Osteoblast (primary cell): ENCODE measurements around the gene TBC1D4. TPM values are rescaled to one million over a fixed set of nuclear protein-coding genes. Genes with fewer than 3 reads are reported as not detected.
A peak's percentile ranks its signal among the peaks of the same experiment; 100 is the strongest.

Experiments used
- DNase-seq: peaks from one replicate; pipeline ENCODE4 v3.0.0; 2011; ENCODE audit warnings: low spot score, mixed read lengths; ENCODE audit not compliant: insufficient read length; ENCODE audit errors: missing footprints
- H2AFZ ChIP-seq: 2 replicates; pipeline ENCODE4 v1.6.0; 2011; ENCODE audit warnings: mild to moderate bottlenecking, low read length
- H3K27ac ChIP-seq: 2 replicates; pipeline ENCODE4 v1.5.1; 2011; ENCODE audit warnings: mild to moderate bottlenecking, low read depth, low read length, moderate library complexity
- H3K27me3 ChIP-seq: 2 replicates; pipeline ENCODE4 v1.6.0; 2012; ENCODE audit warnings: mild to moderate bottlenecking, control low read depth, inconsistent platforms, low read length, moderate library complexity; ENCODE audit not compliant: insufficient read depth
- H3K36me3 ChIP-seq: 2 replicates; pipeline ENCODE4 v1.5.1; 2011; ENCODE audit warnings: mild to moderate bottlenecking, low read length, control low read depth, moderate library complexity; ENCODE audit not compliant: insufficient read depth
- H3K4me1 ChIP-seq: 2 replicates; pipeline ENCODE4 v1.5.1; 2011; ENCODE audit warnings: mild to moderate bottlenecking, low read length, control low read depth, moderate library complexity; ENCODE audit not compliant: insufficient read depth
- H3K4me2 ChIP-seq: 2 replicates; pipeline ENCODE4 v1.6.0; 2011; ENCODE audit warnings: mild to moderate bottlenecking, low read length; ENCODE audit not compliant: insufficient read depth
- H3K4me3 ChIP-seq: fragments of 200-600 bp; sonication (generic); 3 replicates; pipeline ENCODE4 v1.5.1; 2012; ENCODE audit warnings: mild to moderate bottlenecking, low read length, inconsistent platforms; ENCODE audit not compliant: insufficient read depth
- H3K79me2 ChIP-seq: 2 replicates; pipeline ENCODE4 v1.6.0; 2012; ENCODE audit warnings: mild to moderate bottlenecking, low read length, control low read depth, inconsistent platforms; ENCODE audit not compliant: insufficient read depth
- H3K9me3 ChIP-seq: 2 replicates; pipeline ENCODE4 v1.5.1; 2011; ENCODE audit warnings: low read depth, low read length, control low read depth
- H4K20me1 ChIP-seq: 2 replicates; pipeline ENCODE4 v1.6.0; 2012; ENCODE audit warnings: mild to moderate bottlenecking, low read length, control low read depth; ENCODE audit not compliant: insufficient read depth
- CTCF ChIP-seq: IDR thresholded peaks from 2 replicates; pipeline ENCODE4 v1.5.1; 2011; ENCODE audit warnings: mild to moderate bottlenecking, low read depth, low read length, moderate library complexity; ENCODE audit errors: extremely low read depth
- total RNA-seq: library from RNA; depleted of rRNA; stranded (reverse); fragments of >200 nt; gene quantifications from 2 replicates; pipeline ENCODE4 v1.2.3, GENCODE V29; 2012

Gene TBC1D4
- total RNA-seq, 1 donor: 19.5 TPM

GRCh38 chr13:75414036-75414827, 67.7 kb downstream of the TBC1D4 start:
- Histone ChIP-seq H3K4me2 (no peak overlapping the region), H3K79me2 (peaks cover 28% of the 10 kb centered on the region), H3K4me1 (peaks cover 35% of the 10 kb centered on the region), H3K9me3 (no peaks in the 10 kb centered on the region), H3K27ac (no peak overlapping the region), H3K27me3 (no peaks in the 10 kb centered on the region), H2AFZ (no peak overlapping the region), H3K36me3 (no peaks in the 10 kb centered on the region), H3K4me3 (no peak overlapping the region), H4K20me1 (peaks cover 23% of the 10 kb centered on the region)
- no peak for TF ChIP-seq CTCF
- no peak for DNase-seq

- Histone ChIP-seq H3K27ac (no peak overlapping the region), H3K9me3 (no peaks in the 10 kb centered on the region), H3K27me3 (no peaks in the 10 kb centered on the region), H3K36me3 (no peaks in the 10 kb centered on the region), H3K79me2 (peaks cover 31% of the 10 kb centered on the region), H3K4me2 (no peak overlapping the region), H3K4me3 (no peak overlapping the region), H2AFZ (no peak overlapping the region), H3K4me1 (peaks cover 24% of the 10 kb centered on the region), H4K20me1 (peaks cover 18% of the 10 kb centered on the region)
- no peak for TF ChIP-seq CTCF
- peak; percentile 56 for DNase-seq
Observed at GRCh38 chr13:75411924-75412537, 69.9 kb downstream of the TBC1D4 start.

- peak; percentile 51 for DNase-seq
Observed at GRCh38 chr13:75410207-75410606, 71.8 kb downstream of the TBC1D4 start.

More at GRCh38 chr13:75410207-75410606, 71.8 kb downstream of the TBC1D4 start:
- H3K27ac ChIP-seq: no peak overlapping the region
- no peak overlapping the region for H3K4me2 ChIP-seq
- H4K20me1 ChIP-seq: peaks cover 14% of the 10 kb centered on the region
- no peak for TF ChIP-seq CTCF
- peaks cover 31% of the 10 kb centered on the region for H3K79me2 ChIP-seq
- H3K4me1 ChIP-seq: peaks cover 16% of the 10 kb centered on the region
- H3K36me3 ChIP-seq: no peaks in the 10 kb centered on the region
- H3K27me3 ChIP-seq: no peaks in the 10 kb centered on the region
- H3K9me3 ChIP-seq: no peaks in the 10 kb centered on the region
- no peak overlapping the region for H3K4me3 ChIP-seq
- no peak overlapping the region for H2AFZ ChIP-seq
